Activated CD8-positive, alpha-beta memory T cell treated with anti-CD3 and anti-CD28 coated beads, Interleukin-2, amount 10 ng/mL, durations not matched to agents 7 days and 5 days (primary cell): Measurements from ENCODE around the gene BACE1. TPM values are rescaled to one million over a fixed set of nuclear protein-coding genes. Genes with fewer than 3 reads are reported as not detected.
"Not testable (repeated sequence)": the region's sequence is repeated elsewhere in the genome, so short reads cannot be mapped to it uniquely, and the experiment has no call there.

ENCODE experiments used
- ATAC-seq: fragments of 150-1000 bp; cut with Tn5 transposase; one replicate; pipeline ENCODE4 v1.10.0; 2021; ENCODE audit warnings: moderate library complexity
- CTCF ChIA-PET: fragments of 350-600 bp; sonication (Branson Sonifier 250); formaldehyde crosslinking; loops from one replicate; lab custom pipeline; 2021; ENCODE audit warnings: antibody characterized with exemption; lab: Charles Lee
- DNase-seq: peaks from one replicate; pipeline ENCODE4 v3.0.0-alpha.2; 2020
- H3K27ac Mint-ChIP-seq: one replicate; pipeline ENCODE4 v1.8.0; 2021; ENCODE audit warnings: mild to moderate bottlenecking, mixed read lengths
- H3K27me3 Mint-ChIP-seq: one replicate; pipeline ENCODE4 v1.8.0; 2021; ENCODE audit warnings: mixed read lengths
- H3K36me3 Mint-ChIP-seq: one replicate; pipeline ENCODE4 v1.8.0; 2021; ENCODE audit warnings: mild to moderate bottlenecking, mixed read lengths
- H3K4me1 Mint-ChIP-seq: one replicate; pipeline ENCODE4 v1.8.0; 2021; ENCODE audit warnings: mixed read lengths
- H3K4me3 Mint-ChIP-seq: one replicate; pipeline ENCODE4 v1.8.0; 2021; ENCODE audit warnings: mild to moderate bottlenecking, moderate library complexity, mixed read lengths
- H3K9me3 Mint-ChIP-seq: one replicate; pipeline ENCODE4 v1.8.0; 2022; ENCODE audit warnings: low read depth, mixed read lengths
- total RNA-seq, 2 experiments: library from RNA; stranded (reverse); gene quantifications; one replicate each; pipeline ENCODE4 v1.2.3, GENCODE V29; 2021

The BACE1 gene
- total RNA-seq, 2 experiments from 2014 or later: 0.79 to 1.7 TPM

DNA sequence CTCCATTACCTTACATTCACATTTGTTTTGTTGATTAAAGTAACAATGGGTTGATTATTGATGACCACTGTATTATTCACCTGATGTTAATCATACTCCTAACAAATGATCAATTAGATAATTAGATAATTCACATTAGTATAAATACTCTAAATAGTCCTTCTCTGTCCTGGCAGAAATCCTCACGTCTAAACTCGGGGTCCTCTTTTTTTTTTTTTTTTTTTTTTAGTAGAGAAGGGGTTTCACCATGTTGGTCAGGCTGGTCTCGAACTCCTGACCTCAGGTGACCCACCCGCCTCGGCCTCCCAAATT is 11.2 kb upstream of the BACE1 start:
- H3K4me3 Mint-ChIP-seq: peak overlapping the region; percentile 57
- CTCF ChIA-PET: interaction anchor here (0.8 to 2.1 kb wide), 4 partner anchors 88 to 536 kb away, joined by 3 to 12 read pairs (median 6); partner anchors contain the start of genes APOA5 and PCSK7
- ATAC-seq, H3K4me1 Mint-ChIP-seq, H3K27me3 Mint-ChIP-seq, H3K27ac Mint-ChIP-seq, H3K36me3 Mint-ChIP-seq, DNase-seq, H3K9me3 Mint-ChIP-seq: not testable (repeated sequence)

DNA sequence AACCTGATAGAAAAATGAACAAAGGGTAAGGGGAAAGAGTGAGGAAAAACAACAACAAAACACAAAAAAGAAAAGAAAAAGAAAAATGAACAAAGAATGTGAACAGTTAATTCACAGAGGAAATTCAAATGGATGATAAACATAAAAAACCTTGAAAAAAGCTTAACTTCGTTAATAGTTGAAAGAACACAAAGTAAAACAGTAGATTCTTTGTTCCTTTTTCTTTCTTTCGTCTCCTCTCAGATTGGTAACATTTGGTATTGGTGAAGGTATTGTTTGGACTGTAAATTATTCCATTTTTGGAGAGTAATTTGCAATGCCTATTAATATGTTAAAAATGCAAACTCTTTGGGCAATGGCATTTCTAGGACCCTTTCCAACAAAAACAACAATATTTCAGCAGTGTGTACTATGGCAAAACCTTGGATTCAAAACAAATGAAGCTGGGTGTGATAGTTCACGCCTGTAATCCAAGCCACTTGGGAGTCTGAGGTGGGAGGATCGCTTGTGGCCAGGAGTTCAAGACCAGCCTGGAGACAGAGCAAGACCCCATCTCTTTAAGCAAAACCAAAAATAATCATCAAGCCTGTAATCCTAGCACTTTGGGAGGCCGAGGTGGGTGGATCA is 3.3 kb upstream of the BACE1 start:
- Mint-ChIP-seq H3K36me3 (no peaks in the 10 kb centered on the region), H3K27me3 (peaks cover 49% of the 10 kb centered on the region), H3K27ac (no peak overlapping the region), H3K9me3 (no peaks in the 10 kb centered on the region), H3K4me1 (peaks cover 8% of the 10 kb centered on the region), H3K4me3 (no peak overlapping the region)
- ATAC-seq (no peak), DNase-seq (no peak)
- CTCF ChIA-PET: interaction anchor here (0.7 to 1.6 kb wide), 2 partner anchors 12 to 36 kb away, joined by 3 to 4 read pairs; no protein-coding TSS in a partner anchor

GRCh38 chr11:117318738-117319137 is 2.7 kb upstream of the BACE1 start:
- Mint-ChIP-seq H3K4me1 (peaks cover 8% of the 10 kb centered on the region), H3K9me3 (no peaks in the 10 kb centered on the region), H3K4me3 (no peak overlapping the region), H3K27me3 (peaks cover 52% of the 10 kb centered on the region), H3K27ac (no peak overlapping the region), H3K36me3 (no peaks in the 10 kb centered on the region)
- no peak for DNase-seq
- no peak for ATAC-seq
- CTCF ChIA-PET: interaction anchor here (0.7 kb wide), 1 partner anchor 36 kb away, joined by 3 read pairs; no protein-coding TSS in a partner anchor

- DNase-seq: no peak
- Mint-ChIP-seq H3K36me3 (no peaks in the 10 kb centered on the region), H3K9me3 (no peaks in the 10 kb centered on the region), H3K27me3 (peaks cover 50% of the 10 kb centered on the region), H3K4me3 (peak overlapping the region; percentile 38), H3K27ac (no peak overlapping the region), H3K4me1 (peaks cover 8% of the 10 kb centered on the region)
- CTCF ChIA-PET: interaction anchor here (1.1 to 1.6 kb wide), 2 partner anchors 32 to 89 kb away, joined by 3 read pairs; no protein-coding TSS in a partner anchor
- peak; percentile 75 for ATAC-seq
These were observed 515 bp downstream of the BACE1 start for GRCh38 chr11:117315285-117316196.

DNA sequence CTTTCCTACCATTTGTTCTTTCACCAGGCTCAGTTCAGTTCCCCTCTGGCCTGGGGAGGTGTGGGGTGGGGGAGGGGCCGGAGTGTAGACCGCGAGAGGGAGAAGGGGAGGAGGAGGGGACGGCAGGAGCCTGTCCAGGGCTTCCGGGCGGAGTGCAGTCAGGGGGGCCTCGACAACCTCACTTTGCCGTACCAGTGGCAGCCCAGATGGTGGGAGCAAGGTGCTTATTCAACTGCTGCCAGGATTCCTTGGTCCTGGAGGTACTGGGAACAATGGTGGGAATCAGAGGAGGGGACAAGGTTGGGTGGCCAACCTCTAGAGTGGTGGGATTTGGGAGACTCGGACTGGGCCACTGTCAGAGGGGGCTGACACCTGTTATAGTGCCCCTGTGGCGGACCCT is 1.2 kb downstream of the BACE1 start:
- peak overlapping the region; percentile 18 for H3K4me3 Mint-ChIP-seq
- H3K4me1 Mint-ChIP-seq: peaks cover 8% of the 10 kb centered on the region
- CTCF ChIA-PET: no interaction called here
- no peaks in the 10 kb centered on the region for H3K9me3 Mint-ChIP-seq
- H3K27me3 Mint-ChIP-seq: peaks cover 50% of the 10 kb centered on the region
- no peaks in the 10 kb centered on the region for H3K36me3 Mint-ChIP-seq
- ATAC-seq: no peak
- no peak for DNase-seq
- no peak overlapping the region for H3K27ac Mint-ChIP-seq

DNA sequence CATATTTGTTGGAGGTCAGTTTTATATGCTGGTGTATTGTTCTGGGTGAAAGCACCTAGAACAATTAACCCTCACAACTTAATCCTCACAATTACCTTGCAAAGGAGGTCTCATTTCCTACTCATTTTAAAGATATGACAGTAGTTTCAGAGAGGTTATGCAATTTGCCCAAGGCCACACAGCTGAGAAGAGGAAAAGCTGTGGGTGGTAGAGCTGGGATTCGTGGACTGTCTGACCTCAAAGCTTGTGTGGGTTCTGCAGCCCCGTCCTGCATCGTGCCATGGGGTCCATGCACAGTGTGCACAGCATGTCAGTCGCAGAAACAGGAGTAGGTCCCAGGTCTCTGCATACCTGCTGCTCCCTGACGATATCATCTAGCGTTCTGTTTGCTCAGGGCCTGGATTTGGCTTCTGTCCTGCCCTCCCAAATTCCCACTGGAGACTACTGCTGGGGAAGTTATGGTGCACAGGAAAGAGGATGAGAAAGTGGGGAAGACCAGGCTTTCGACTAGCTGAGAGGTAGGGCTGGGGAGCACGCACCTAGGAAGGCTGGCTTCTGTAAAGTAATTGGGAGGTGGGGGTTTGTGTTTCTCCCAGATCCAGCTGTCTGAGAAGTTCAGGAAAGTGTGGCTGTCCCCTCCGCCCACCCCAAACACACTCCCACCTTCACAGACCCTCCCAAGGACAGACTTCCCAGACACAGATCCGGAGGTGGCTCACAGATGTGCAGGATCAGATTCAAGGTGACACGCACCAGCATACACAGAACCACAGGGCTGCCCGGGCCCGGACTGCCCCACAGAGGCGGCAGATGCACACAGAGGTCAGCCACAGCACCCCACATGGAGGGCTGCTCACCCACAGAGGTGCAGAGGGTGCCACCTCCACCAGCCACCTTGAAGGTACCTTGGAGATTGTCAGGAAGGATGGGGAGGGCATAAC is 2.0 kb downstream of the BACE1 start:
- no peaks in the 10 kb centered on the region for H3K9me3 Mint-ChIP-seq
- no peak overlapping the region for H3K27ac Mint-ChIP-seq
- peaks cover 8% of the 10 kb centered on the region for H3K4me1 Mint-ChIP-seq
- H3K4me3 Mint-ChIP-seq: no peak overlapping the region
- CTCF ChIA-PET: no interaction called here
- peaks cover 53% of the 10 kb centered on the region for H3K27me3 Mint-ChIP-seq
- no peaks in the 10 kb centered on the region for H3K36me3 Mint-ChIP-seq
- DNase-seq (no peak), ATAC-seq (no peak)

- CTCF ChIA-PET: no interaction called here
- H3K27ac Mint-ChIP-seq: no peak overlapping the region
- peaks cover 46% of the 10 kb centered on the region for H3K27me3 Mint-ChIP-seq
- H3K9me3 Mint-ChIP-seq: no peaks in the 10 kb centered on the region
- DNase-seq (no peak), ATAC-seq (no peak)
- peaks cover 8% of the 10 kb centered on the region for H3K4me1 Mint-ChIP-seq
- no peaks in the 10 kb centered on the region for H3K36me3 Mint-ChIP-seq
- H3K4me3 Mint-ChIP-seq: no peak overlapping the region
These were observed 3.0 kb downstream of the BACE1 start for GRCh38 chr11:117313091-117313490.

DNA sequence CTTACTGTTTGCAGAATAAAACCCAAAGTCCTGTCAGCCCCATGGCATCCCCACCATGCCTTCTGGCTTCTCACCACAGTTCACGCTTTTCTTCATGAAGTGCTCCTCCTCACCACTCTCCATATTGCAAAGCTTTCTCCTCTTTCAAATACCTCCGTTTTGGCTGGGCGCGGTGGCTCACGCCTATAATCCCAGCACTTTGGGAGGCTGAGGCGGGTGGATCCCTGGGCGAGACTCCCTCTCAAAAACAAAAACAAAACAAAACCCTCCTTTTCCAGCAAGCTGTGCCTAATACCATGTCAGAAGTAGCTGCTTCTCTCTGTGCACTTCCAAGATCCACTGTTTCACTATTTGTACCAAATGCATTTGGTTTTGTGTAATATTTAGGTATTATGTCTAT is 6.7 kb downstream of the BACE1 start:
- no peak overlapping the region for H3K27ac Mint-ChIP-seq
- peaks cover 18% of the 10 kb centered on the region for H3K27me3 Mint-ChIP-seq
- H3K9me3 Mint-ChIP-seq: no peaks in the 10 kb centered on the region
- CTCF ChIA-PET: no interaction called here
- no peaks in the 10 kb centered on the region for H3K36me3 Mint-ChIP-seq
- no peak for ATAC-seq
- no peak for DNase-seq
- no peaks in the 10 kb centered on the region for H3K4me1 Mint-ChIP-seq
- H3K4me3 Mint-ChIP-seq: no peak overlapping the region

DNA sequence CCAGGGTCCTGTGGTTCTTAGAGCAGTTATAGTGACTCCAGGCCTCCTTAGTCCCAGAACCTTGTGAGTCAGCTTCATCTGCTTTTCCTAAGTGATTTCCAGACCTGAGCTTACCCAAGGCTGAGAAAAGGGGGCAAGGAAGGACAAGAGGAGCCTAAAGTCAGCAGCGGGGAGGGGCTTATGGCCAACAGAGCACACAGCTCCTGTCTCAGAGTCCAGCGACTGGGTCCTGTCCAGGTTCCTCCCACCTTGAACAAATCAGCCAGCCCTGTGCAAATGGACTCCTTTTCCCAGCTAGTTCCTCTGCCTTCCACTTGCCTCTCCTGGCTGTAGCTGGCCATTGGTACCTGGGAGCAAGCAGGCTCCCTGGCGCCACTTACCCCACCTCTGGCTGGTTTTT is 10.9 kb downstream of the BACE1 start:
- H3K27ac Mint-ChIP-seq: no peak overlapping the region
- H3K27me3 Mint-ChIP-seq: peaks cover 9% of the 10 kb centered on the region
- H3K4me3 Mint-ChIP-seq: no peak overlapping the region
- no peaks in the 10 kb centered on the region for H3K9me3 Mint-ChIP-seq
- DNase-seq (no peak), ATAC-seq (no peak)
- H3K4me1 Mint-ChIP-seq: no peaks in the 10 kb centered on the region
- no peaks in the 10 kb centered on the region for H3K36me3 Mint-ChIP-seq
- CTCF ChIA-PET: no interaction called here

DNA sequence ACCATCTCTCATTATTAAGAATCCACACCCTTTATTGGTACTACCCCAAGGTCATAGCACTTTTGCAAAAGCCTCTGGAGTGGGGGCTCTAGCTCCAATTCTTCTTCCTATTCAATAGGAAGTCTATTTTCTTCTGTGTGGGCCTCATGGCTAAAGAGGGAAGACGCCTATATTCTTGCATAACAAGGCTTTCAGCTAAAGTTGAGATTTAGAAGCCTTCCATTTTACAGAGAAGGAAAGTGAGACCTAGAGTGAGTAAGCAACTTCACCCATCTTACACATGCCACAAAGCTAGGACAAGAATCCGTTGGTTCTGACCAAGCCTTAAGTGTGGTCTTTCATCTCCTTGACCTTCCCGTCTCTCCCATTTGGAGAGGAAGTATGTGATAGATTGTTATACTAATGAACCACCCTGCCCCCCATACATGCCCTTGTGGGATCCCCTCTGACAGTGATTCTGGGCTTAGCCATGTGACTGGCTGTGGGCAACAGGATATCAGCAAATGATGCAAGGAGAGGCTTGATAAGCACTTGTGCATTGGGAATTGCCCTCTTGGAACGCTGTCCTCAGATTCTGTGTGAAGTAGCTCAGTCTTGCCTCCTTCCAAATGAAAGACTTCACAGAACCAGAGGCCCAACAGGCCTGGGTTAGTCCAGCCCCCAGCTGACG is 12.3 kb downstream of the BACE1 start:
- CTCF ChIA-PET: interaction anchor here (0.5 kb wide), 1 partner anchor 29 kb away, joined by 3 read pairs; no protein-coding TSS in a partner anchor
- H3K27ac Mint-ChIP-seq: no peak overlapping the region
- H3K36me3 Mint-ChIP-seq: no peaks in the 10 kb centered on the region
- ATAC-seq: no peak
- H3K4me3 Mint-ChIP-seq: no peak overlapping the region
- H3K27me3 Mint-ChIP-seq: peaks cover under 1% of the 10 kb centered on the region
- no peaks in the 10 kb centered on the region for H3K9me3 Mint-ChIP-seq
- no peak for DNase-seq
- no peaks in the 10 kb centered on the region for H3K4me1 Mint-ChIP-seq

GRCh38 chr11:117303101-117303500 is 13.0 kb downstream of the BACE1 start:
- H3K4me3 Mint-ChIP-seq: no peak overlapping the region
- no peak overlapping the region for H3K27ac Mint-ChIP-seq
- CTCF ChIA-PET: interaction anchor here (0.7 kb wide), 1 partner anchor 388 kb away, joined by 3 read pairs; no protein-coding TSS in a partner anchor
- no peaks in the 10 kb centered on the region for H3K27me3 Mint-ChIP-seq
- no peaks in the 10 kb centered on the region for H3K4me1 Mint-ChIP-seq
- no peak for DNase-seq
- no peak for ATAC-seq
- no peaks in the 10 kb centered on the region for H3K36me3 Mint-ChIP-seq
- no peaks in the 10 kb centered on the region for H3K9me3 Mint-ChIP-seq

DNA sequence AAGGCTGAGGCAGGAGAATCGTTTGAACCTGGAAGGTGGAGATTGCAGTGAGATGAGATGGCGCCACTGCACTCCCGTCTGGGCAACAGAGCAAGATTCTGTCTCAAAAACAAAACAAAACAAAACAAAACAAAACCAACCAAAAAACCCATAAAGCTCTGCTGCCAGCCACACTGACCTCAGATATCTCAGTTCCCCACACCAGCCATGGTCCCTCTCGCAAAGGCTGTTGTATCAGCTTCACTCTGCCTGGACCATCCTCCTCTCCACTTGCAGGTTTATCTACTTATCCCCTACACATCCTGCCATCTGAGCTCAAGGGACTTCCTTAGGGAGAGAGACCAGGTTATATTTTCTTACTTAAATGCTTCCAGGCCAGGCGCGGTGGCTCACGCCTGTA is 13.8 kb downstream of the BACE1 start:
- no peak overlapping the region for H3K4me3 Mint-ChIP-seq
- no peak overlapping the region for H3K27ac Mint-ChIP-seq
- no peaks in the 10 kb centered on the region for H3K9me3 Mint-ChIP-seq
- H3K4me1 Mint-ChIP-seq: no peaks in the 10 kb centered on the region
- CTCF ChIA-PET: interaction anchor here (1.0 kb wide), 2 partner anchors 21 to 26 kb away, joined by 3 to 6 read pairs; no protein-coding TSS in a partner anchor
- ATAC-seq (no peak), DNase-seq (no peak)
- no peaks in the 10 kb centered on the region for H3K27me3 Mint-ChIP-seq
- H3K36me3 Mint-ChIP-seq: no peaks in the 10 kb centered on the region
